Ishikawa (cell line): ENCODE results near the gene MED17.

ENCODE experiments used
- CEBPB ChIP-seq: IDR thresholded peaks from 2 replicates; pipeline ENCODE4 v1.6.1; 2012
- CREB1 ChIP-seq: IDR thresholded peaks from 2 replicates; pipeline ENCODE4 v1.6.1; 2012; ENCODE audit warnings: low read depth
- EP300 ChIP-seq: IDR thresholded peaks from 2 replicates; pipeline ENCODE4 v1.6.1; 2012; ENCODE audit warnings: borderline replicate concordance
- FOXM1 ChIP-seq: IDR thresholded peaks from 2 replicates; pipeline ENCODE4 v1.6.1; 2012; ENCODE audit warnings: low read depth, borderline replicate concordance
- MAX ChIP-seq: IDR thresholded peaks from 2 replicates; pipeline ENCODE4 v1.6.1; 2012
- NFIC ChIP-seq: IDR thresholded peaks from 2 replicates; pipeline ENCODE4 v1.6.1; 2012
- RAD21 ChIP-seq: IDR thresholded peaks from 2 replicates; pipeline ENCODE4 v1.6.1; 2012; ENCODE audit warnings: low read depth
- TAF1 ChIP-seq: IDR thresholded peaks from 2 replicates; pipeline ENCODE4 v1.6.1; 2012; ENCODE audit warnings: low read depth, mild to moderate bottlenecking
- TEAD4 ChIP-seq: IDR thresholded peaks from 2 replicates; pipeline ENCODE4 v1.6.1; 2012
- YY1 ChIP-seq: IDR thresholded peaks from 2 replicates; pipeline ENCODE4 v1.6.1; 2012; ENCODE audit warnings: low read depth
- TF ChIP-seq, protein P1 (sequence below): IDR thresholded peaks from 2 replicates; pipeline ENCODE4 v1.6.1; 2012; ENCODE audit warnings: low read depth, mild to moderate bottlenecking

DNA sequence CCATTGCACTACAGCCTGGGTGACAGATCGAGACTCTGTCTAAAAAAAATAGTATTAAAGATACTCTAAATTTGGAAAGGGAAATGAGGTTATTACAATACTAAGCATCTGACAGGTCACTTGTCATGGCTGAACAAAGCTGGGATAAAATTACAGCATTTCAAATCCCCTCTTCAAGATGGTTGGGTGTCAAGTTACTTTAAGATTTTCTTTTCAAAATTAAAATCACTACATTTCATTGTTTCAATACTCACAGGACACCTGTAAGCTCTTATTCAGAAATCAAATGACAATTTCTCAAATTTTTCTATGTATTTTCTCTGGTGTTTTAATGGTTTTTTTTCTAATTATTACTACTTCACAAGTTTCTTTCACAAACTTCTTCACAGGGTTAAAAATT lies 48.5 kb upstream of the MED17 start:
- no peak for TF ChIP-seq EP300
- no peak for TF ChIP-seq MAX
- TF ChIP-seq CEBPB: no peak
- TF ChIP-seq YY1: no peak
- TF ChIP-seq, protein P1, sequence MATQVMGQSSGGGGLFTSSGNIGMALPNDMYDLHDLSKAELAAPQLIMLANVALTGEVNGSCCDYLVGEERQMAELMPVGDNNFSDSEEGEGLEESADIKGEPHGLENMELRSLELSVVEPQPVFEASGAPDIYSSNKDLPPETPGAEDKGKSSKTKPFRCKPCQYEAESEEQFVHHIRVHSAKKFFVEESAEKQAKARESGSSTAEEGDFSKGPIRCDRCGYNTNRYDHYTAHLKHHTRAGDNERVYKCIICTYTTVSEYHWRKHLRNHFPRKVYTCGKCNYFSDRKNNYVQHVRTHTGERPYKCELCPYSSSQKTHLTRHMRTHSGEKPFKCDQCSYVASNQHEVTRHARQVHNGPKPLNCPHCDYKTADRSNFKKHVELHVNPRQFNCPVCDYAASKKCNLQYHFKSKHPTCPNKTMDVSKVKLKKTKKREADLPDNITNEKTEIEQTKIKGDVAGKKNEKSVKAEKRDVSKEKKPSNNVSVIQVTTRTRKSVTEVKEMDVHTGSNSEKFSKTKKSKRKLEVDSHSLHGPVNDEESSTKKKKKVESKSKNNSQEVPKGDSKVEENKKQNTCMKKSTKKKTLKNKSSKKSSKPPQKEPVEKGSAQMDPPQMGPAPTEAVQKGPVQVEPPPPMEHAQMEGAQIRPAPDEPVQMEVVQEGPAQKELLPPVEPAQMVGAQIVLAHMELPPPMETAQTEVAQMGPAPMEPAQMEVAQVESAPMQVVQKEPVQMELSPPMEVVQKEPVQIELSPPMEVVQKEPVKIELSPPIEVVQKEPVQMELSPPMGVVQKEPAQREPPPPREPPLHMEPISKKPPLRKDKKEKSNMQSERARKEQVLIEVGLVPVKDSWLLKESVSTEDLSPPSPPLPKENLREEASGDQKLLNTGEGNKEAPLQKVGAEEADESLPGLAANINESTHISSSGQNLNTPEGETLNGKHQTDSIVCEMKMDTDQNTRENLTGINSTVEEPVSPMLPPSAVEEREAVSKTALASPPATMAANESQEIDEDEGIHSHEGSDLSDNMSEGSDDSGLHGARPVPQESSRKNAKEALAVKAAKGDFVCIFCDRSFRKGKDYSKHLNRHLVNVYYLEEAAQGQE: no peak
- no peak for TF ChIP-seq NFIC
- TF ChIP-seq FOXM1: no peak
- TF ChIP-seq RAD21: no peak
- no peak for TF ChIP-seq CREB1
- TF ChIP-seq TAF1: no peak
- no peak for TF ChIP-seq TEAD4
